H9 (cell line): Measurements from ENCODE around the gene SLX4IP. TPM values are rescaled to one million over a fixed set of nuclear protein-coding genes. Genes with fewer than 3 reads are reported as not detected.

Experiments used
- DNase-seq: peaks from one replicate; pipeline ENCODE4 v3.0.0-alpha.2; 2017
- H2AFZ ChIP-seq: one replicate; pipeline ENCODE4 v1.6.1; 2013; ENCODE audit warnings: mild to moderate bottlenecking, low read length, control low read depth, moderate library complexity
- H2AK5ac ChIP-seq: 2 replicates; pipeline ENCODE4 v1.6.1; 2013; ENCODE audit warnings: low read length, control low read depth, mixed read lengths; ENCODE audit not compliant: insufficient read length
- H2BK120ac ChIP-seq: one replicate; pipeline ENCODE4 v1.6.1; 2013; ENCODE audit warnings: low read depth, mild to moderate bottlenecking, low read length, control low read depth, inconsistent platforms; ENCODE audit not compliant: poor library complexity, severe bottlenecking
- H2BK12ac ChIP-seq: 2 replicates; pipeline ENCODE4 v1.6.1; 2013; ENCODE audit warnings: low read length, control low read depth, mixed read lengths, low read depth; ENCODE audit not compliant: insufficient read length
- H2BK15ac ChIP-seq: 2 replicates; pipeline ENCODE4 v1.6.1; 2013; ENCODE audit warnings: low read depth, low read length, control low read depth
- H2BK20ac ChIP-seq: one replicate; pipeline ENCODE4 v1.6.1; 2013; ENCODE audit warnings: low read depth, mild to moderate bottlenecking, low read length, control low read depth, inconsistent platforms; ENCODE audit not compliant: poor library complexity, severe bottlenecking
- H2BK5ac ChIP-seq: 2 replicates; pipeline ENCODE4 v1.6.1; 2013; ENCODE audit warnings: low read length, control low read depth, mixed read lengths; ENCODE audit not compliant: insufficient read length
- H3K14ac ChIP-seq: 2 replicates; pipeline ENCODE4 v1.6.1; 2013; ENCODE audit warnings: low read length, control low read depth; ENCODE audit not compliant: insufficient read depth
- H3K18ac ChIP-seq: 2 replicates; pipeline ENCODE4 v1.6.1; 2013; ENCODE audit warnings: low read depth, mild to moderate bottlenecking, mixed read lengths, low read length, control low read depth; ENCODE audit not compliant: insufficient read length
- H3K23ac ChIP-seq: 2 replicates; pipeline ENCODE4 v1.6.1; 2013; ENCODE audit warnings: low read length, control low read depth, mixed read lengths, low read depth; ENCODE audit not compliant: insufficient read length
- H3K23me2 ChIP-seq: 2 replicates; pipeline ENCODE4 v1.6.1; 2013; ENCODE audit warnings: low read depth, mild to moderate bottlenecking, mixed read lengths, low read length, control low read depth; ENCODE audit not compliant: insufficient read length, poor library complexity, severe bottlenecking
- H3K27ac ChIP-seq: 2 replicates; pipeline ENCODE4 v1.5.1; 2013; ENCODE audit warnings: low read length, control low read depth, mixed read lengths, low read depth; ENCODE audit not compliant: insufficient read length
- H3K27me3 ChIP-seq: 2 replicates; pipeline ENCODE4 v1.6.1; 2013; ENCODE audit warnings: low read length, control low read depth, inconsistent platforms; ENCODE audit not compliant: insufficient read depth
- H3K4ac ChIP-seq: 2 replicates; pipeline ENCODE4 v1.6.1; 2013; ENCODE audit warnings: low read depth, mild to moderate bottlenecking, control low read depth, inconsistent platforms, low read length, moderate library complexity
- H3K4me1 ChIP-seq: 2 replicates; pipeline ENCODE4 v1.6.1; 2013; ENCODE audit warnings: low read length, control low read depth, inconsistent platforms; ENCODE audit not compliant: insufficient read depth
- H3K4me2 ChIP-seq: 2 replicates; pipeline ENCODE4 v1.6.1; 2013; ENCODE audit warnings: low read length, control low read depth, mixed read lengths; ENCODE audit not compliant: insufficient read length, insufficient read depth
- H3K56ac ChIP-seq: 2 replicates; pipeline ENCODE4 v1.6.1; 2013; ENCODE audit warnings: low read depth, mild to moderate bottlenecking, mixed read lengths, low read length, control low read depth; ENCODE audit not compliant: insufficient read length
- H3K79me1 ChIP-seq: 2 replicates; pipeline ENCODE4 v1.6.1; 2013; ENCODE audit warnings: low read depth, mild to moderate bottlenecking, moderate library complexity, low read length, control low read depth, inconsistent platforms; ENCODE audit not compliant: insufficient read depth, poor library complexity, severe bottlenecking
- H3K79me2 ChIP-seq: 2 replicates; pipeline ENCODE4 v1.6.1; 2013; ENCODE audit warnings: low read length, control low read depth, inconsistent platforms; ENCODE audit not compliant: insufficient read depth
- H3K9ac ChIP-seq: 2 replicates; pipeline ENCODE4 v1.6.1; 2013; ENCODE audit warnings: low read length, control low read depth, mixed read lengths; ENCODE audit not compliant: insufficient read length; ENCODE audit errors: extremely low read depth
- H3K9me3 ChIP-seq: one replicate; pipeline ENCODE4 v1.6.1; 2013; ENCODE audit warnings: low read depth, low read length, inconsistent platforms; ENCODE audit not compliant: control insufficient read depth
- H3T11ph ChIP-seq: one replicate; pipeline ENCODE4 v1.6.1; 2013; ENCODE audit warnings: mild to moderate bottlenecking, low read length, control low read depth, inconsistent platforms
- H4K20me1 ChIP-seq: one replicate; pipeline ENCODE4 v1.6.1; 2013; ENCODE audit not compliant: control insufficient read depth, insufficient read length, insufficient read depth
- H4K5ac ChIP-seq: 2 replicates; pipeline ENCODE4 v1.6.1; 2013; ENCODE audit warnings: low read depth, mild to moderate bottlenecking, mixed read lengths, low read length, control low read depth; ENCODE audit not compliant: insufficient read length
- H4K8ac ChIP-seq: replicated peaks from 2 replicates; pipeline ENCODE4 v1.6.1; 2013; ENCODE audit warnings: low read length, control low read depth, mixed read lengths, low read depth; ENCODE audit not compliant: insufficient read length
- H4K91ac ChIP-seq: 2 replicates; pipeline ENCODE4 v1.6.1; 2013; ENCODE audit warnings: low read depth, mild to moderate bottlenecking, moderate library complexity, mixed read lengths, low read length, control low read depth; ENCODE audit not compliant: insufficient read length
- H3K27ac Mint-ChIP-seq, 3 experiments: 2 replicates in 2 of 3; 3 replicates in 1 of 3; pipeline ENCODE4 v1.8.0; 2020 to 2021; ENCODE audit warnings: mixed read lengths in 3 of 3, mild to moderate bottlenecking in 1 of 3, moderate library complexity in 1 of 3
- H3K27me3 Mint-ChIP-seq: 2 replicates; pipeline ENCODE4 v1.8.0; 2021; ENCODE audit warnings: low read depth, mild to moderate bottlenecking, moderate library complexity, mixed read lengths
- H3K36me3 Mint-ChIP-seq, 3 experiments: 2 replicates in 2 of 3; 3 replicates in 1 of 3; pipeline ENCODE4 v1.8.0; 2020 to 2021; ENCODE audit warnings: low read depth in 3 of 3, mixed read lengths in 3 of 3; ENCODE audit not compliant: insufficient read depth in 1 of 3
- H3K4me1 Mint-ChIP-seq, 2 experiments: 2 replicates each; pipeline ENCODE4 v1.8.0; 2020; ENCODE audit warnings: mixed read lengths in 2 of 2
- H3K4me3 Mint-ChIP-seq, 2 experiments: 2 replicates in 1 of 2; 3 replicates in 1 of 2; pipeline ENCODE4 v1.8.0; 2020 to 2021; ENCODE audit warnings: mild to moderate bottlenecking in 2 of 2, mixed read lengths in 2 of 2, moderate library complexity in 1 of 2
- H3K9me3 Mint-ChIP-seq, 2 experiments: 2 replicates in 1 of 2; 3 replicates in 1 of 2; pipeline ENCODE4 v1.8.0; 2020; ENCODE audit warnings: mild to moderate bottlenecking in 2 of 2, mixed read lengths in 2 of 2, moderate library complexity in 1 of 2
- WGBS: extraction: QIAGEN DNeasy Blood & Tissue Kit; methylation state at CpG from one replicate; pipeline ENCODE4 v1.1.7; 2013; ENCODE audit warnings: missing lambda C conversion rate, low lambda C conversion rate, mixed read lengths; ENCODE audit not compliant: insufficient read length; ENCODE audit errors: extremely low coverage; 5-methylcytosine and 5-hydroxymethylcytosine counted together
- total RNA-seq: library from RNA; stranded (reverse); gene quantifications from 2 replicates; pipeline ENCODE4 v1.2.1, GENCODE V29; 2021
- TF ChIP-seq, protein P1 (sequence below): fragments of 200-600 bp; sonication (generic); conservative IDR thresholded peaks from 3 replicates; pipeline ENCODE4 v1.8.0; 2021; ENCODE audit warnings: antibody characterized with exemption, mild to moderate bottlenecking

Gene SLX4IP
- total RNA-seq, 1 experiment from 2014 or later = 7.9 TPM

DNA sequence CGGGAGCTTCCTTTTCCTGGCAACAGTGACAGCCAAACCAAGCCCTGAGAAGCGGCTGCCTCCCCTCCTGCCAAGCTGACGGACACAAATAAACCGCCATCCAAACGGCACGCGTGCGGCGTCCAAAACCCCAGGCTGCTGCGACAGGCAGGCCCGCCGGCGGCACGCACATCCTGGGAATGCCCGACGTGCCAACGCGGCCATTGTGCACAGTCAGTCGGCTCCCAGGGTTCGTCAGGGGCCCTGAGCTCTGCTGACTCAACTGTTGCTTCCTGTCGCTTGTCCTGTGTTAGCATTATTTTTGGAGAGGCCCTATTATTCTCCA, 231.9 kb downstream of the SLX4IP start:
- Histone ChIP-seq H2BK120ac (no peak overlapping the region), H2AFZ (no peak overlapping the region), H3K9me3 (no peaks in the 10 kb centered on the region), H3K4ac (no peak overlapping the region), H3K14ac (no peak overlapping the region), H2BK15ac (no peak overlapping the region), H2BK20ac (no peak overlapping the region), H3K4me1 (peaks cover 32% of the 10 kb centered on the region), H3K27ac (no peak overlapping the region), H4K20me1 (no peaks in the 10 kb centered on the region), H3K27me3 (no peaks in the 10 kb centered on the region), H3T11ph (no peak overlapping the region), H3K4me2 (no peak overlapping the region), H3K79me2 (peaks cover 12% of the 10 kb centered on the region; the same call in 1 of the 2 replicates), H3K56ac (no peak overlapping the region), H4K5ac (no peak overlapping the region), H3K79me1 (no peaks in the 10 kb centered on the region), H2BK5ac (no peak overlapping the region), H3K9ac (no peak overlapping the region), H4K8ac (no peak overlapping the region), H3K23me2 (peaks cover 8% of the 10 kb centered on the region), H3K18ac (no peak overlapping the region), H2BK12ac (no peak overlapping the region), H4K91ac (no peak overlapping the region), H3K23ac (no peak overlapping the region), H2AK5ac (no peak overlapping the region)
- Mint-ChIP-seq H3K27ac (0 out of 7 replicates have a peak overlapping the region, but pooled peaks of 1 of the 3 experiments have one; percentile 15), H3K4me1 (peaks cover 85 to 92% of the 10 kb centered on the region in 2 experiments), H3K27me3 (no peaks in the 10 kb centered on the region; the same call in 1 of the 2 replicates), H3K9me3 (no peaks in the 10 kb centered on the region; a peak in 1 of 5 replicates), H3K36me3 (peaks cover 24 to 64% (median 28%) of the 10 kb centered on the region in 3 experiments), H3K4me3 (no peak overlapping the region)
- no peak for DNase-seq
- WGBS = no CpG with 5 or more reads among the region's 21 CpGs
- TF ChIP-seq, protein P1, sequence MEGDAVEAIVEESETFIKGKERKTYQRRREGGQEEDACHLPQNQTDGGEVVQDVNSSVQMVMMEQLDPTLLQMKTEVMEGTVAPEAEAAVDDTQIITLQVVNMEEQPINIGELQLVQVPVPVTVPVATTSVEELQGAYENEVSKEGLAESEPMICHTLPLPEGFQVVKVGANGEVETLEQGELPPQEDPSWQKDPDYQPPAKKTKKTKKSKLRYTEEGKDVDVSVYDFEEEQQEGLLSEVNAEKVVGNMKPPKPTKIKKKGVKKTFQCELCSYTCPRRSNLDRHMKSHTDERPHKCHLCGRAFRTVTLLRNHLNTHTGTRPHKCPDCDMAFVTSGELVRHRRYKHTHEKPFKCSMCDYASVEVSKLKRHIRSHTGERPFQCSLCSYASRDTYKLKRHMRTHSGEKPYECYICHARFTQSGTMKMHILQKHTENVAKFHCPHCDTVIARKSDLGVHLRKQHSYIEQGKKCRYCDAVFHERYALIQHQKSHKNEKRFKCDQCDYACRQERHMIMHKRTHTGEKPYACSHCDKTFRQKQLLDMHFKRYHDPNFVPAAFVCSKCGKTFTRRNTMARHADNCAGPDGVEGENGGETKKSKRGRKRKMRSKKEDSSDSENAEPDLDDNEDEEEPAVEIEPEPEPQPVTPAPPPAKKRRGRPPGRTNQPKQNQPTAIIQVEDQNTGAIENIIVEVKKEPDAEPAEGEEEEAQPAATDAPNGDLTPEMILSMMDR = no peak
